Measurements from ENCODE around the gene MAMSTR.
A peak's percentile ranks its signal among the peaks of the same experiment; 100 is the strongest.
"Not testable (repeated sequence)": the region's sequence is repeated elsewhere in the genome, so short reads cannot be mapped to it uniquely, and the experiment has no call there.

MAMSTR gene

DNA sequence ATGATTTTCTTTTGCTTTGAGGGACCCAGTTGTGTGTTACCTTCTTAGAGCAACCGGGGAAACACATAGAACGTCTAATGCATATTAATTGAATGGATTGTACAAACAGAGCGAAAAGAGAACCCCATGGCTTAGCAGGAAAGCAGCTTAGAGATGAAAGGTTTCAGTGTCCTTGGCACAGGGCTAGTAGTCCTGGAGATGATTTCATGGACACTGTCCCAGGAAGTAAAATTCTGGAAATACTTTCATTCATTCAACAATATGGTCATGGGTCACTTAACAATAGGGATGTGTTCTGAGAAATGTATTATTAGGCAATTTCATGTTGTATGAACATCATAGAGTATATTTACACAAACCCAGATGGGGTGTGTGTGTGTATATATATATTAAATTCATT, 33.4 kb downstream of the MAMSTR start:
- DNase-seq (ENCODE audit: low read depth, low spot score), result no peak

DNA sequence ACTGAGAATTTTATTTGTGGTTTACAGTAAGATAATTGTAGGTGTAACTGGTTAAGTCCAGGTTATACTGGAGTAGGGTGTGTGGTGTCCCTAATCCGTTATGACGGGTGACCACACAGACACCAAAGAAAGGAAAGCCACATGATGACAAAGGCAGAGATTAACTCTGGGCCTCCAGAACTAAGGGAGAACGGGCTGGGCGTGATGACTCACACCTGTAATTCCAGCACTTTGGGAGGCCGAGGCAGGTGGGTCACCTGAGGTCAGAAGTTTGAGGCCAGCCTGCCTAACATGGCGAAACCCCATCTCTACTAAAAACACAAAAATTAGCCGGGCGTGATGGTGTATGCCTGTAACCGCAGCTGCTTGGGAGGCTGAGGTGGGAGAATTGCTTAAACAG, 33.9 kb downstream of the MAMSTR start:
- no peak for DNase-seq (ENCODE audit: low read depth, low spot score)

DNA sequence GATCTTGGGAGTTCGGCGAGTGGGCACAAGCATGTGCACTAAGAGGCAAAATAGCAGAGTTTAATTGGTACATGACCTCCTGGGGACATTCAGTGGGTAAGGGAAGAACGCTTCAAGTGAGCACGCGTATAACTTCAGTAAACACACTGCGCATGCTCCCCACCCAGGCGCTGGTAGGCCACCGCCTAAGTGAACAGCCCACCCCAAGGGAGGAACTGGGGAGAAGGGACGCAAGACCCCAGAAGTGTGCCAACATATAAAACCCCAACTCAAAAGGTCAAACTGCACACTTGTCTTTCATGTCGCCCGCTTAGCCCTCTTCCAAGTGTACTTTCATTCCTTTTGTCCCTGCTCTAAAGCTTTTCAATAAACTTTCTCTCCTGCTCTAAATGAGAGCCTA, 36.2 kb downstream of the MAMSTR start:
- peak; percentile 55 for DNase-seq (ENCODE audit: low read depth, low spot score)

DNA sequence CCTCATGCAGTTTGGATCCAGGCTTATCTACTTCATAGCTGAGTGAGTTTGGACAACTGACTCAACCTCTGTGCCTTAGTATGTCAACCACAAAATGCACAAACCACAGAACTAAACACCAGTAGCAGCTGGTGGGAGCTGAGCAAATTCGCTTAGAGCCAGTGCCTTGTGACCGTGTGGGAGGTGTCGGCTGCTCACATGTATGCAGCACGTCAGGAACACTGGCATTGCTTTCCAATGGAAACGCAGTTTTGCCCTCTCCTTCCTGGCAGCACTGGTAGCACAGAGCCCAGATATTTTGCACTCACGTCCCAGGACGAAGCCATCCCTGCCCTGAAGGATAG, 38.4 kb downstream of the MAMSTR start:
- peak; percentile 94 for DNase-seq (ENCODE audit: low read depth, low spot score)

DNA sequence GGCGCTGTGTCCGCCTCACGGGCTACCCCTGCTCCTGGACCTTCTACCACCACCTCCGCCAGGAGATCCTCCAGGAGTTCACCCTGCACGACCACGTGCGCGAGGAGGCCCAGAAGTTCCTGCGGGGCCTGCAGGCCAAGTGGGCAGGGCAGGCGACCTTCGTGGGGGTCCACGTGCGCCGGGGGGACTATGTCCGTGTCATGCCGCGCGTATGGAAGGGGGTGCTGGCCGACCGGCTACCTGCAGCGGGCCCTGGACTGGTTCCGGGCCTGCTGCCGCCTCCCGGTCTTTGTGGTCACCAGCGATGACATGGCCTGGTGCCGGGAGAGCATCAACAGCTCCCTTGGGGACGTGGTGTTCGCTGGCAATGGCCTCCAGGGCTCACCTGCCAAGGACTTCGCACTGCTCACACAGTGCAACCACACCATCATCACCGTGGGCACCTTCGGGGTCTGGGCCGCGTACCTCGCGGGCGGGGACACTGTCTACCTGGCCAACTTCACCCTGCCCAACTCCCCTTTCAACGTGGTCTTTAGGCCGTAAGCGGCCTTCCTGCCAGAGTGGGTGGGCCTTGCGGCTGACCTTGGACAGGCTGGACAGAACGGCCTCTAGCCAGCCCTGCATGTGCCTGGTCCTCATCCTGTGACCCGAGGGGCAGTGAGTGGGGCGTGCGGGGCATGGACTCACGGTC, 38.9 kb downstream of the MAMSTR start:
- no peak for DNase-seq (ENCODE audit: low read depth, low spot score)

DNA sequence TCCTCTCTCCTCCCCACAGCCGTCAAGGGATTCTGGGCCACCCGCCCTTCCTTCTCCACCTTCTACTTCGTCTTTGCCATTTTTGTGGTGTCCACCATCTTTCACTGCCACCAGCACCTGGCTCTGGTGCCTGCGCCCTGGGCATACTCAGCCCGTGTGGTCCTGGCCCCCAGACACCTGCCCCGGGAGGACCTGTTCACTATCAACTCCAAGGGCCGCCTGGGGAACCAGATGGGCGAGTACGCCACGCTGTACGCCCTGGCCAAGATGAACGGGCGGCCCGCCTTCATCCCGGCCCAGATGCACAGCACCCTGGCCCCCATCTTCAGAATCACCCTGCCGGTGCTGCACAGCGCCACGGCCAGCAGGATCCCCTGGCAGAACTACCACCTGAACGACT, 39.5 kb downstream of the MAMSTR start:
- DNase-seq (ENCODE audit: low read depth, low spot score), result not testable (repeated sequence)

DNA sequence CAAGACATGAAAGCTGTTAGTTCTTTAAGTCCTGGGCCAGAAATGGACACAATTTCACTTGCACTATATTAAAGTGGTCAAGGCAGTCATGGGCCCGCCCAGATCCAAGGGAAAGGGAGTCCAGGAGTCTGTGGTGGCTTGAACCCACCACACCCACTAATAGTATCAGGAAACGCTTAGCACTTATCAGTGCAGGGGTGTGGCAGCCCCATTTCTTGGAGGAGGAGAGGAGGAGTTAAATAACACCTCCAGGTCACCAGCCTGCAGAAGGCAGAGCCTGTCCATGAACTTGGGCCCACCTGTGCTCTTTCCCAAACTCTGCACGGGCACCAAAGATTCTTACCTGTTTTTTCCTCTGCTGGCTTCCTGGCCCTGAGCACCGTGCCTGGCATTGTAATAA, 41.3 kb downstream of the MAMSTR start:
- no peak for DNase-seq (ENCODE audit: low read depth, low spot score)

DNA sequence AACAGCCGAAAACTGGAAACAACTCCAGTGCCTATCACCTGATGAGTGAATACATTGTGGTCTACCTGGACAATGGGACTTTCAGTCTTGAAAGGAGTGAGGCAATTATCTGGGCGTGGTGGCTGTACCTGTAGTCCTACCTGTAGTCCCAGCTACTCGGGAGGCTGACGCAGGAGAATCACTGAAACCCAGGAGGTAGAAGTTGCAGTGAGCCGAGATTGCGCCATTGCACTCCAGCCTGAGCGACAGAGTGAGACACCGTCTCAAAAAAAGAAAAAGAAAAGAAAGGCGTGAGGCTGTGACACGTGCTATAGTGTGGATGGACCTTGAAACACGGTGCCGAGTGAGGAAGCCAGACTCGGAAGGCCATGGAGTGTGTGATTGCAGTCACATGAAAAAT, 42.6 kb downstream of the MAMSTR start:
- DNase-seq (ENCODE audit: low read depth, low spot score), result no peak

DNA sequence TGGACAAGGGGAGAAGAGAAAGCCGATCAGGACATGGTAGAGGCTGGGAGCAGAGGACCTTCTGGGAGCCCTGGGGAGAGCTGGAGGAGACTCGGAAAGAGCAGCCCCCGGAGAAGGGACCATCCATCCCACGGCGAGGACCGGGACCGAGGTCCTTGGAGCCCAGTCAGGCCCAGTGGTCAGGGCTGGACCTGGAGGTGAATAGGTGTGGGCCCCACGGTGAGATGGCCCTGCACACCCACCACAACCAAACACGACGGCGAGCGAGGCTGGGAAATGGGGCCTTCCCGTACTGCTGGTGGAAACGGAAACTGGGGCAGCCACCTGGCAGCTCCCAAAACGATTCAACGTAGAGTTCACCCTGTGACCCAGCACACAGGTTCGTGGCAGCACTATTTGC, 43.0 kb downstream of the MAMSTR start:
- DNase-seq (ENCODE audit: low read depth, low spot score), result no peak

DNA sequence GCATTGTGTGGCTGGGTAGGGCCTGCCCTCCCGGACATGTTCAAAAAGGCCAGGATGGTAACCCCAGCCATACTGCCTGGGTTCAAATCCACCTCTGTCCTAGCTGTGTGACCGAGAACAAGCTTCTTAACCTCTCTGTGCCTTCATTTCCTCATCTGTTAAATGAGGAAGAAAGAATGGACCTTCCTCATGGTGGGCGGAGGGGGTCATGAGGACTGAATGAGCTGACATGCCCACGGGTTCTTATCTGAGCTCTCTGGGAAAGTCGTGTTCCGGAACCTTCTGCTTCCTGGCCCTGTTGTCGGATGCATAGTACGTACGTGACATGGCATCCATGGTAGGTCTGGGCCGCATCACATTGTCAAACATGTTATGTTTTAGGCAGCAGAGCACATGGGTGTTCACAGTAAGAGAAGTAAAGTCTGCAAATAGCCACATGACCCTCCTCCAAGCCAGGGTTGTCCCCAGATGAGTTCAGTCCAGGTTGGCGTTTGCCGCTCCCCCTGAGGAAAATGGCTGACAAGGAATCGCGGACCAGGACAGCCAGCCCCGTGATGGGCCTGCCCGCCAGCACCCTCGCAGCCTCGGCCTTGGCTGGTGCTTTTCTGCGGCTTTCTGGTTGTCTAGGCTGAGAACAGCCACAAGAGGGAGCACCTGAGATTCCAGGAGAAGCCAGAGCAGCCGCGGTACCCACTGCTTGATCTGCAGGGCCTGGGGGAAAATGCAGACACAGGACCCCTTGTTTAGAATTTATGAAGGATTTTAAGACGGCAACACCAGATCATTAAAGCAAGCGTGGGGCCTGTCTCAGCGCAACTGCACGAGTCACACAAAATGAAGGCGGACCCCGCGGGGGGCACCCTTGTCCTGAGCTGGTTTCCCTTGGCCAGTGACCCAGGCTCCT, 44.4 kb downstream of the MAMSTR start:
- DNase-seq (ENCODE audit: low read depth, low spot score), result peak; percentile 91

DNA sequence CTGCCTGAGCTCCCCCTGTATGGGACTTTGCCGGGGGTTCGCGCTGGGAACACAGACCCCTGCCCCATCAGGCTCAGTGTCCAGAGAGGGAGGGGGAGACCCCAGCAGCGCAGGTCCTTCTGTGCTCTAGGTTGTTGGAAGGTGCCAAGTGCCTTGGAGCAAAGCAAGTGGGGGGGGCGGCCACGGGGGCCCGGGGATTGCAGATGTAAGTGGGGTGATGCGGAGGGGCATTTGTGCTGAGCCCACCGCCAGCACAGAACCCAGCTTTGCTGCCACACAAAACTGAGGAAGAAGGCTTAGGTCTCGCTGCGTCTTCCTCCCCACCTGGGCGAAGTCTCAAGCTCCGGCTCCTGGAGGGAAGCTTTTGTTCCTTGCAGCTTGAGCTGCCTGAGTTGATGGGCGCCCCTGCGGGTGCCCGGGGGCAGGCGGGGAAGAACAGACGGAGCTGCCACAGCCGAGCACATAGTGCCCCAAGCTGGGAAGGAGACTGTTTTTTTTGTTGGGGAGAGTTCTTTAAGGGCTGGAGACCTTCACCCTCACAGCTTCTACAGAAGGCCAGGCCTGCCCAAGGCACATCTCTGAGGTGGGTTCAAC, 45.2 kb downstream of the MAMSTR start:
- no peak for DNase-seq (ENCODE audit: low read depth, low spot score)

DNA sequence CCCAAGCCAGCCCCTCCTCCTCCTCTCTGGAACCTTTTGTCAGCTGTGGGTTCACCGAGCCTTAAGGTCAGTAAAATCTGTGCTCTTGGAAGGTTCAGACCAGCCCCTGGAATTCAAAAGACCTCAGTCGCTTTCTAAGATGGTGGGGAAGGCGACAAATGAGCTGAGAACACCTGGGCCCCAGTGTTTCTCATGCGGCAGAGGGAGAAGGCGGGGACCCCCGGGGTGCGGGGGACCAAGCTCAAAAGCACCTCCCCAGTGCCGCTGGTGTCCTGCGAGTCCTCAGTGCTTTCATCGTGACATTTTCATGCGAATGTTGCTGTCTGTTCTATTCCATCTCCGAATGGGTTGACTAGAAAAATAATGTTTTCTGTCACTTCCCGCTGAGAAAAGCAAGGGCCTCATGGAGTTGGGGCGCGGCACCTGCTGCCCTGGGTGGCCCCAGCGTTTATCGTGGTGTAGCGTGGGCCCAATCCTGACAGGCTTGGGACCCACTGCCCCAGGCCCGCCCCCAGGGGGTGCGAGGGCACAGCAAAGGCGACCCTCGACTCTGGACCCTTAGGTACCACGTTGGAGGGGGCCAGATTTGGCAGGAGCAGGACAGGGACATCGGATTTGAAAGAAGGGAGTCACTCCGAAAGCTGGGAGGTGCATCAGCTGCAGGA, 46.0 kb downstream of the MAMSTR start:
- no peak for DNase-seq (ENCODE audit: low read depth, low spot score)

DNA sequence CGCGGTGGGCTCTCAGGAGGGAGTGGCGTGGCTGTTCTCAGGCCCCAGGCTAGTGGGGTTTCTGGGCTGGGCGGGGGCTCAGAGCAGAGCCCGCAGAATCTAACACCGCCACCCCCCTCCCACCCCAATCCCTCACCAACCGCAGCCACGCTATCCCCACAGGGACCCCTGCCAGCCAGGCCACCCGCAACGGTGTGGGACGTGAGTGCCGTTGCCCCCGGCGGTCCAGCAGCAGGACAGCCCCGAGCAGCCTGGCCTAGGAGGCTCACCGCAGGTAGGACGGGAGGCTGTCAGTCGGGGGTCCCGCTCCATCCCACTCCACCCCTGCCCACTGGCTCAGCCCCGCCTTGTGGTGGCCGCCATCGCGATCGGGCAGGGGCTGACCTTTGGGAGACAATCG, 46.5 kb downstream of the MAMSTR start, which contains the start of gene NTN5:
NTN5 (minus strand) TSS at position 24 of the 400 bp plus-strand sequence. CDS start 2,031 bp downstream, outside the sequence.
- no peak for DNase-seq (ENCODE audit: low read depth, low spot score)

DNA sequence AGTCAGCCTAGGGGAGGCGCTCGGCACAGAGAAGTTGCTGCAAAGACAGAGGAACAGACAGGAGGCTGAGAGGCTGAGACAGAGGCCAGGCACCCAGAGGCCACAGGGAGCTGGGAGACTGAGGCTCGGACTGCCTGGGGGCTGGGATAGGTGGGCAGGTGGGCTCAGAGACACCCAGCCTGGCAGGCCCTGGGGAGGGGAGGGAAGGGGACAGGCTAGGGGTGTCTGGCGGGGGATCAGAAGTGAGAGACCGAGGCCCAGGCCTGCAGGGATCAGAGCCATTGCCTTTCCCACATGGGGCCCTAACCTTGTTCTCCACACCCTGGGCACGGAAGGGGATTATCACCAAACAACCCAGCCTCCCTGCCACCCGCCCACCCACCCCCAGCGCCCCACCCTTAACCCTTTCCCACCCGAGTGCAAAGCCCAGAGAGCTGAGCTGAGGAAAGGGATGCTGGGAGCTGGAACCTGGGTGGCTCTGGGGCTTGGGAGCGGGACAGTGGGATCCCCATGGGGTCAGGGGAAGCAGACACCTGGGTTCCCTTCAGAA, 48.0 kb downstream of the MAMSTR start:
- DNase-seq (ENCODE audit: low read depth, low spot score), result no peak

DNA sequence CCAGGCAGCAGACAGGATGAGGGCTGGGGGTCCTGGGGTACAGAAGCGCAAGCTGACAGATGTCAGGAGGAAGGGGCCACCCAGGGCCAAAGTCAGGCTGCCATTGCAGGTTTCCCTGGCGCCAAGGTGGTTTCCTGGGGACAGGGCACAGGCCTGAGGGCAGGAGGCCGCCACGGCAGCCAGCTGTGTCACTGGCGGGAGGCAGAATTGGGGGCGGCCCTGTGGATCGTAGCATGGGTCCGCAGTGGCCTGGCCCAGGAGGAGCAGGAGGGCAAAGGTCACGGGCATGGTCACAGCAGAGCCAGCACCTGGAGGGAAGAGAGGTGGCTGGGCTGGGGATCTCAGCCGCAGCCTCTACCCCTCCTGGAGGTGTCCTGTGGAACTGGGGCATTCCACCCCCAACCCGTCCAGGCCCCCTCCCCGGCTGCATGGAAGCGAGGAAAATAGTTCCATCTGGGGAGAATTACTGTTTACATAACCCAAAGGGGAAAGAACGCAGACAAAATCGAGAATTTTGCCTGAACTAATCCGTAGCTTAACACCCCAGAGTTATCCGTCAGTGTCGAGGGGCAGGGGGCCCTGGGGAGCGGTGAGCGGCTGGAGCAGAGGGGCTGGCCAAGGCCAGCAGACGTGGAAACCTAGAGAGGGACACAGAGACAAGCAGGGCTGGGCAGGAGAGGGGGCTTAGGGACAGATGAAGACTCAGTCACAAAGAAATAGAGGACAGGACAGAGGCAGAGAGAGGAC, 48.7 kb downstream of the MAMSTR start:
- DNase-seq (ENCODE audit: low read depth, low spot score), result no peak

DNA sequence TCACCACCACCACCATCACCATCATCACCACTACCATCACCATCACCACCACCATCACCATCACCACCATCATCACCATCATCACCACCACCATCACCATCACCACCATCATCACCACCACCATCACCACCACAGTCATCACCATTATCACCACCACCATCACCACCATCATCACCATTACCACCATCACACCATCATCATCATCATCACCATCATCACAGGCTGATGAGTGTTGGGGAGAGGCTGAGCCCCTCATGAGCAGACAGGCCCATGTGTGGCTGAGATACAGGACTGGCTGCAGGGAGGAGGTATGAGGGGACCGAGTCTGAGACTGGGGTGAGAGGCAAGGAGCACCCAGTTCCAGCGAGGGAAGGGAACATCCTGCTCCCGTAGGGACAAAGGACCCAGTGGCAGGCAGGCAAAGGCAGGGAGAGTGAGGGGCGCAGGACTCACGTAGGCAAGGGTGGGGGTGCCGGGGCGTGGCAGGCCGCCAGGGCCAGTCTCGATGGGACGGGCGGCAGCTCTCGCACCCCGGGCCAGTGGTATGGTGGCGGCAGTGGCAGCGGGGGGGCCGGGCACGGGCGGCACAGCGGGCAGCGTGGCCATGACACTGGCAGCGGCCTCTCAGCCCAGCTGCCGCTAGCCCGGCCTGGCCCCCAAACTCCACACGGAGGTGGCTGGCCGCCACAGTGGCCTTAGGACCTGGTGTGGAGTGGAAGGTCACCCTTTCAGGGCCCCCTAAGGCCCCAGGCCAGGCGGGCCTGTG, 49.4 kb downstream of the MAMSTR start:
- DNase-seq (ENCODE audit: low read depth, low spot score), result no peak

DNA sequence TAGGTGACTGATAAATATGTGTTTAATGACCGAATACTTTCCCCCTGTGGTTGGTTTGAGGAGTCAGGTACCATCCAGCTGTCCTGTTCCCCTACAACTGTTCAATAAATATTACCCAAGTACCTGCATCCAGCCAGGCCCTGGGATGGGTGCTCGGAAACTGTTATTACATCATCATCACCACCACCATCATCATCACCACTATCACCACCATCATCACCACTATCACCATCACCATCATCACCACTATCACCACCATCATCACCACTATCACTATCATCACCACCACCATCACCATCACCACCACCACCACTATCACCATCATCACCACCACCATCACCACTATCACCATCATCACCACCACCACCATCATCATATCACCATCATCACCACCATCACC, 50.8 kb downstream of the MAMSTR start:
- DNase-seq (ENCODE audit: low read depth, low spot score), result no peak

DNA sequence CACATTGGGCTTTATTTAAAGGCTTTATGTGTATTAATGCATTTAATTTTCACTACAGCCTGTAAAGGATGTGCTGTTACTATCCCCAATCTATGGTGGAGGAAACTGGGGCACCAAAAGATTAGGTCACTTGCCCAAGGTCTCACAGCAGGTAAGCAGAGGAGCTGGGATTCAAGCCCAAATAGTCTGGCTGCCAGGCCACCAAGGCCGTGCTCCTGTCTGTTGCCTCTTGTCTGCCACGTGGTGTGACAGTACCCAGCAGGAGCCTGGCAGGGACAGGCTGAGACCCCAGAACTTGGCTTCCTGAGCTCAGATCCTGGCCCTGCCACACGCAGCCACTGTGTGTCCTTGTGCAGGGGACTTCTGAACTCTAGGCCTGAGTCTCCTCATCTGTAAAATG, 51.2 kb downstream of the MAMSTR start:
- no peak for DNase-seq (ENCODE audit: low read depth, low spot score)

DNA sequence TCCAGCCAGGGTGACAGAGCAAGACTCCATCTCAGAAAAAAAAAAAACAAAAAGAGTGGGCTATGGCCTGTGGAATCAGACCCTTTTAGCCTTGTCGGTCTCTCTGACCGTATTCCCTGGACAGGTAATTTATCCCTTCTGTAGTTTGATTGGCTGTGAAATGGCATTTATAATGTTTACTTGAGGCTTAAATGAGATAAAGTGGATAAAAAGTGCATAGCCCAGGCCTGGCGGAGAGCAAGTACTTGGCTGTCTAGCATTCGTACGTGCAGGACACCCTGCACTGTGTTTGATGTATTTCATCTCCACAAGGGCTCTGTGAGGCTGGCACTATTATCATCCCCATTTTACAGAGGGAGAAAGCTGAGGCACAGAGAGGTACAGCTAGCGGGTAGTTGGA, 53.7 kb downstream of the MAMSTR start:
- DNase-seq (ENCODE audit: low read depth, low spot score), result no peak

DNA sequence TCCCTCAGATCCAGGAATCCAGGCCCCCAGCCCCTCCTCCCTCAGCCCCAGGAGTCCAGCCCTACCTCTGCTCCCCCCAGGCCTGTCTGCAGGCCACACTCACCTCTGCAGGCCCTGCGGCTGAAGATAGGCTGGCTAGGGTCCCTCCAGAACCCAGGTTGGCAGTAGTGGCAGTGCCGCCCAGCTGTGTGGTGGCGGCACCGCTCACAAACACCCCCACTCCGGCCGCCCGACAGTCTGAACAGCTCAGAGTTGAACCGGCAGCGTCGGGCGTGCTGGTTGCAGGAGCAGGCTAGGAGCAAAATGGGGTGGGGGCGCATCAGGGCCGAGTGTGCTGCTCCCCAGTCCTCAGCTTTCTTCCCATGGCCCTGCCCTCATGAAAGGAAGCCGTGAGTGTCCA, 55.0 kb downstream of the MAMSTR start:
- DNase-seq (ENCODE audit: low read depth, low spot score), result no peak
